Inflammatory macrophage (primary cell): ENCODE measurements around the gene ESR2.
"Not testable (repeated sequence)": the region's sequence is repeated elsewhere in the genome, so short reads cannot be mapped to it uniquely, and the experiment has no call there.

Experiments
- DNase-seq, 2 donors: peaks; one replicate each; pipeline ENCODE4 v3.0.0-alpha.2; 2020 to 2022

The ESR2 gene

DNA sequence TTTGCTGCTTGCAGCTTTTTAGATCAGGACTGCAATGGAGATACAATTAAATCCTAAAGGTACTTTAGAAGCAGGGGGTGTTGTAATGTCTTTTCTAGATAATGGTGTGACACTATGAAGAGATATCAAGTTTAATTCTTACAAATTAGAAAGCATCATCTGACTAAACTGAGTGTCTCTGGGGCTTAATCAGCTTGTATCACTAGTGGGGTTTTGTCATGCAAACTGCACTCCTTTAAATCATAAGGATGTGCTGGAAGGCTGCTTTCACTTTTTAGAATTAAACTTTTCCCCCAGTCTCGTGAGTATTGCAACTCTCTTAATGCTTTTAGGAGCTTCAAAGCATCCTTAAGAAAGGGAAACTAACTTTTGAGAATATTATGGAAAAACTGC is 218.6 kb downstream of the ESR2 start:
- no peak for DNase-seq

DNA sequence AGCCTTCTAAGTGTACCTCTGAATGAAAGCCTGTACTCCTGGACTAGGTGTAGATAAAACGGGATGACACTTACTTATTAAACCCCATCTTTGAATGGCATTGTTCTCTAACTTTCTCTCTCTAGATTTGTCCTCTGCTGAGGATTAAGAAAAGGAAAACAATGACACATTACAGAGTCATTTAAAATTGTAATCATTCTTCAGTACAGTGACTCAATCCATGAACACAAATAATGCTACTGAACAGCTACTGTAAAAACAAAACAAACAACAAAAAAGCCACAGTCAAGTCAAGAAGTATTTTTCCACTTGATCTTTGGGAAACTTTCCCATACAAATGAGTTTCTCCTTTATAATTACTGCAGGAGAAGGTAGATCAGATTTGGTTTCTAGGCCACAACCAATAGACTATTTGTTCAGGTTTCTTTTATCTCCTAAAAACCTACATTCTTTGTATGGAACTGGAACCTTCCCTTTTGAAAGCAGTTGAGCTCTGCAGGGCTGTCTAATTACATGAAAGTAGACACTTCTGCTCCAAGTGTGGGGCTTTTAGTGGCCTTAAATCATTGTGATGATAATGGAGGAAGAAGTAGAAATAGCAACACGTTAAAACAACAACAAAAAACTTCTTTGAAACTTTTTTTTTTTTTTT is 219.1 kb downstream of the ESR2 start:
- no peak for DNase-seq

DNA sequence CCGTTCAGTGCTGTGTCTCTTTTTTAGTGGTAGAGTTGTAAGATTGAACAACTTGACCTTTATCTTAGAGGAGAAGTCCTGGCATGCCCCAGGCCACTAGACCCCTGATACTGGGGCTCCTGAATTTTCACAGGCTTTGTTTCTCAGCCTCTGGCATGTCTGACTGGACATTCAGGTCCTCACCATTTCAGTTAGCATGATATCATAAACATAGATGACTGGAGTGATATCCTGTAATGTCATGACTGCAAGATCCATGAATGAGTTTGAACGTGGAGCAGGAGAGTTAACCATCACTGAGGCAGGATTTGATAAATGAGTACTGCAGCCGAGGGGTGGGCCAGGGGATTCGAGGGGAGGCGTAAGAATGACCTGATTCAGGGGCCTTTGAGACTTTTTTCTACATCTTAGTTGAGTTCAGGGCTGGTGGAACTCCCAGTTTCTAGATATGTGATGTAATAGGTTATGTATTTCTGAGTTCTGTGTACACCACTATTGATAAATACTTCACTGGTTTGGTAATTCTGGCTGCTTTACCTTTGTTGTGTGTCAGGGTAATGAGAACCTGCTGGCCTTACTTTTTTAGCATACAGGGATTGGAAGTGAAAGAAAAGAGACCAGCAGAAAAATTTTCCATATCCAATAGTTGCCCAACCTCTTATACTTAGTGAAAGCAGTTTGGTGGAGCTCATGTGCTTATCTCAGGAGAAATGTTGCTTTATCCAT is 224.4 kb downstream of the ESR2 start:
- DNase-seq, result no peak

DNA sequence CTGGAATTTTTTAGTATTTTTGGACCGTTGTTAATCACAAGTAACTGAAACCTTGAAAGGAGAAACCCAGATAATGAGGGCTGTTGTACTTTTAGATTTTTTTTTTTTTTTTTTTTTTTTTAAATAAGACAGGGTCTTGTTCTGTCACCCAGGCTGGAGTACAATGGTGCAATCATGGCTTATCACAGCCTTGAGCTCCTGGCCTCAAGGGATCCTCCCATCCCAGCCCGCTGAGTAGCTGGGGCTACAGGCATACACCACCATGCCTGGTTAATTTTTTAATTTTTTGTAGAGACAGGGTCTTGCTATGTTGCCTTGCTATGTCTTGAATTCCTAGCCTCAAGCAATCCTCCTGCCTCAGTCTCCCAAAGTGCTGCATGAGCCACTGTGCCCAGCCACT is 229.7 kb downstream of the ESR2 start:
- no peak for DNase-seq

DNA sequence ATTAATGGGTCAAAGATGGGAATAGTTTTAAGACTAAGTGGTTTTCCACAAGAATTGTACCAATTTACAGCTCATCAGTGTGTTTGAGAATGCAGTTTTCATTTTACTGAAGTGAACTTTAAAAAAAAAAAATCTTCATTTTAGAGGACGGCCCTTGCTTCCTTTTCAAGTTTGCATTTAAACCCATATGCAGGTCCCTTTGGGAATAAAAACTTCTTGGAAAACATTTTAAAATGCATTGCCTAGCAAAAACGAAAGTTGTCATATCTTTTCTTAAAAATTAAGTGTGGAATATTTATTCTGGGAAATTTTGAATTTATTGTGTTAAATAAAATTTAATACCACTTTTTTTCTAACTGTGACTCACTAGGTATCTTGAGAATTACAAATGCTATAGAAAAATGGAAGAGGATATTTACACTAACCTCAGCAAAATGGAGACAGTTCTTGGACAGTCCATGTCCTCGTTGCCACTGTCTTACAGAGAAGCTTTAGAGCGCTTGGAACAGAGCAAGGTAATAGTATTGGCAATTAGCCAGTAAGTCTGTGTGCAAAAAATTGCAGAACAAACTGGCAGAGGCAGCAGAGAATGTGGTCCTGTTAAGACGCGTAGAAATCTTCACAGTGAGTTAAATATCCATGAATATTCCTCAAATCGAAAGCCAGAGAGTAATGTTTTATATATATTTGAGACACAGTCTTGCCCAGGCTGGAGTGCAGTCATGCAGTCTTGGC is 231.6 kb downstream of the ESR2 start:
- no peak for DNase-seq

DNA sequence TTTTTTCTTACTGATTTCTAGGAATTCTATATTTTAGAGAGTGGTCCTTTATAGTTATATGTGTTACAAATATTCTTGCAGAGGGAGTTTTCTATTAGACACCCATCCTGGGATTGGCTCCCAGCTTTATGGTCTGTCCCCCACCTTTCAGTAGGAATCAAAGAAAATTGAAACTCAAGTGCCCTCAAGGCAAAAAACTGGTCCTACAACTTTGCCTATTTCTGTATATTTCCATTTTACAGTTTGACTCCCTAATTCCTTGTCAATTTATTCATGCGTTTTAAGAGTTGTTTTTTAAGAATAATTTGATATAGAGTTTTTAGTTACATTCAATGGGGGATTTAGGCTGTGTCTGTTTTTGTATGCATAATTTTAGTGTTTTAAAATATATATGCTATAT is 232.5 kb downstream of the ESR2 start:
- no peak for DNase-seq

DNA sequence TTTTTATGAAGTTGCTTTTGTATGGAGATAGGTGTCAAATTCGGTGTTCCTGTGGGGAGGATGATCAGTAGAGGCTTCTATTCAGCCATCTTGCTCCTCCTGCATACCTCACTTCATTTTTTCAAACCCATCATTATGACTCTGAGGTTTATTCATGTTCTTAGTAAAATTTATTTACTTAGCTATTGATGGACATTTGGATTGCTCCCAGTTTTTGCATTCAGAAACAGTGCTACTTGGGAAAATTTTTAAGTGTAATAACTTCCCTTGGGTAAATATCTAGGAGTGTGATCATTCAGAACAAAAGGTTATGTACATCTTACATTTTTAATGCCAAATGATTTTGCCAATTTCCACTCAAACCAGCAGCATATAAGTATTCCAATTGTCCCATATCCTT is 233.1 kb downstream of the ESR2 start:
- DNase-seq, result no peak

DNA sequence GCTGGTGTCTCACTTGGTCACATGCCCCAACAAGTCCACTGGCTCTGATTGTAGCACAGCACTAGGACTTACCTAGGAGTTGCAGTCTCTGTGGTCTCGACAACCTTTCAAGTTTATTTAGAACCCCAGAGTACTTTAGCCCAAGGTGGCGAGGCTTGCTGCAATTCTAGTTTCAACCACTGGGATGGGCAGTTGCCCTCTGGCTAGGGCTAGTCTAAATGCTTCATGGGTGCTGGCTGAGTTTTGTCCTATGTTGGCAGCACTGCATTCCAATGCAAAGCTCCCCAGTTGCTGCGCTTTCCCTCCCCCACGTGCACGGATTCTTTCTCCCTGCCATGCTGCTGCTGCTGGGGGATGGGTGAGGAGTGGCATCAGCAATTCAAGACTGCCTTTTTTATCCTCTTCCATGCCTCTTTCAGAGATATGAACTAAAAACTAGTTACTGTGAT is 233.5 kb downstream of the ESR2 start:
- DNase-seq, result no peak

DNA sequence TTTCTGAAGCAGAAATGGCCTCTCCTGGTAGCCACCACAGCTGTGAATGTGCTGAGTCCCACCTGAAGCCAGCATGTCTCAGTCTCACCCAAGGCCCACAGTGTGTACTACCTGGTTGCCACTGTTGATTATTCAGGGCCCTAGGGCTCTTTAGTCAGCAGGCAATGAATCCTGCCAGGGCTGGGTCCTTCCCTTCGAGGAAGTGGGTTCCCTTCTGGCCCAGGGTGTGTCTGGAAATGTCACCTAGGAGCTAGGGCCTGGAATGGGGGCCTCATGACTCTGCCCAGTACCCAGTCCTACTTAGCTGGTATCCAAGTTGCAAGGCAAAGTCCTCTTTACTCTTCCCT is 234.0 kb downstream of the ESR2 start:
- DNase-seq, result no peak

DNA sequence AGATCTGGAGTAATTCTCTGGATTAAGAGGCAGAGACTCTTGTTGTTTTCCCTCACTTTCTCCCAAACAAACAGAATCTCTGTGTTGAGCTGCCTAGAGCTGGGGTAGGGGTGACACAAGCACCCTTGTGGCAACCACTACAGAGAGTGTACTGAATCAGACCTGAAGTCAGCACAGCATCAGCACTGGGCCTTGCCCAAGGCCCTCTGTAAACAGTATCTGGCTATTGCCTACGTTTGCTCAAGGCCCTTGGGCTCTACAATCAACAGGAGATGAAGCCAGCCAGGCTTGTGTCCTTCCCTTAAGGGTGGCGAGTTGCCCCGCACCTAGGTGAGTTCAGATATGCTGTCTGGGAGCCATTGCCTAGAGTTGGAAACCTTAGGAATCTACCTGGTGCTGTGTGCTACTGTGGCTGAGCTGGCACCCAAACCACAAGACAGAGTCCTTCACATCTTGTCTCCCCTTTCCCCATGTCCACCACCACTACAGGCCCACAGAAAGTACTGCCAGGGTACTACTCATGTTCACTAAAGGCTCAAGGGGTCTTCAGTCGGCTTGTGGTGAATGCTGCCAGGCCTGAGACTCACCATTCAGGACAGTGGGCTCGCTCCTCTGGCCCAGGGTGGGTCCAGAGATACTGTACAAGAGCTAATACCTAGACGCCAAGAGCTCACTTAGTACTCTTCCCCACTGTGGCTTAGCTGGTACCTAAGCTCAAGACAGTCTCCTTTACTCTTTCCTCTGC is 234.5 kb downstream of the ESR2 start:
- no peak for DNase-seq

DNA sequence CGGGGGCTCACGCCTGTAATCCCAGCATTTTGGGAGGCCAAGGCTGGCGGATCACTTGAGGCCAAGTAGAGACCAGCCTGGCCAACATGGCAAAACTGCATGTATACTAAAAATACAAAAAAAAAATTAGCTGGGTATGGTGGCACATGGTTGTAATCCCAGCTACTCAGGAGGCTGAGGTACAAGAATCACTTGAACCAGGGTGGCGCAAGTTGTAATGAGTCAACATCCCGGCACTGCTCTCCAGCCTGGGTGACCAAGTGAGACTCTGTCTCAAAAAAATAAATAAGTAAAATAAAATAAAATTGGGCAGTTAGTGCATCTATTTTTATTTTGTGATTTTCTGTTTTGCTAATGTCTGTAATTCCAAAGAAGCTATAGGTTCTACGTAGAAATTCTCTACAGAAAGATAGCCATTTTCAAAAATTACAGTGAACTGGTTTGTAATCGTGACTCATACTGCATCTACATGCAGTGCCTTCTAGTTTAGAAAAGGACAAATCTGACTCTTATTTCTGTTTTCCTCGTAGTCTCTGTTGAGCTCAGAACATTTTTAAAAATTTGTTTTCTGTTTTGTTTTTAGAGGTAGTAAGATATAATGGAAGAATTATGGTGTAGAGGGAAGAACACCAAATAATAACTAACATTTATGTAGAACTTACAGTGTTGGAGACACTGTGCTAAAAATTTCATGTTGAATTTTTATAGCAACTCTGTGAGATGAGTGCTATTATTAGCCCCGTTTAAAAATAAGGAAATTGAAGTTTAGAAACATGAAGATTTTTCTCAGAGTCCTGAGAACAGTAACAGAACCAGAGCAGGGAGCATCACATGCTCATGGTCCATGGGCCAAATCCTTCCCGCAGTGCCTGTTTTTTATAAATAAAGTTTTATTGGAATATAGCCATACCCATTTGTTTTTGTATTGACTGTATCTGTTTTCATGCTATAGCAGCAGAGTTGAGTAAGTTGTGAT is 240.2 kb downstream of the ESR2 start:
- no peak for DNase-seq

DNA sequence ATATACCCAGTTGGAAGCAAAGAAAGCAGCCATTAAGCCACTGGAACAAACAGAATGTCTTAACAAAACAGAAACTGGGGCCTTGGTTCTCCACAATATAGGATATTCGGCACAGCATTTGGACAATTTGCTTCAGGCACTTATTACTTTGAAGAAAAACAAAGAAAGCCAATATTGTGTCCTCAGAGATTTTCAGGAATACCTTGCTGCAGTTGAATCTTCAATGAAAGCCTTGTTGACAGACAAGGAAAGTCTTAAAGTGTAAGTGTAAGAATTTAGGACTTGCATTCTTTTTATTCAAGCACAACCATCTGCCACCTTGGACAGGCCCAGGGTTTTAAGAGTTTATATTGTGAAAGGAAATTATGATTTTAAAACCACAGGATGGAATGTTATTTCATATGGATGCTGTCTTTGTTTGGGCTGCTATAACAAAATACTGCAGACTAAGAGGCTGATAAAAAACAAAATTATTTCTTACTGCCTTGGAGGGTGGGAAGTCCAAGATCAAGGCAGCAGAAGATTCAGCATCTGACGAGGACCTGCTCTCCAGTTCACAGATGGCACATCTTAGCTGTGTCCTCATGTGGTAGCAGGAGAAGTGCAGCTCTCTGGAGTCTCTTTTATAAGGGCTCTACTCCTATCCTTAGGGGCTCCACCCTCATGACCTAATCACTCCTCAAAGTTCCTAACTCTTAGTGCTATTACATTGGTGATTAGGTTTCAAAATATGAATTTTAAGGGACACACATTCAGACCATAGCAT is 244.4 kb downstream of the ESR2 start:
- no peak for DNase-seq

DNA sequence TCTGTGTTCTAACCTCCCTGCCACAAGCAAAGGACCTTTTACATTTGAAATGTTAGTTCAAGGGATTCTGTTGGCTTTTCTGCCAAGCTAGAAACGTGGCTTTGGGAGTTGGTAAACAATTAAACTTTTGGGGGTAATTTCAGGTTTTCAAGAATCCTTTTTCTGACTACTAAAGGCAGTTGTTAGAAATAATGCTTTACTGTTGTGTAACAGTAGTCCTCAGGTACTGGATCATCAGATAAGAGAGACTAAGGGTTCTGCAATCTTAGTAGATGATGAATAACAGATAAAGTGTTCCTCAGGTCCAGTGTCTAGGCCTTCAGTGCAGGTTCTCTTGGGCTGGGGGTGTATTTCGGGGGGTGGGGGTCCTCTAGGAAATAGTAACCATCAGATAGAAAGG is 249.1 kb downstream of the ESR2 start:
- no peak for DNase-seq

DNA sequence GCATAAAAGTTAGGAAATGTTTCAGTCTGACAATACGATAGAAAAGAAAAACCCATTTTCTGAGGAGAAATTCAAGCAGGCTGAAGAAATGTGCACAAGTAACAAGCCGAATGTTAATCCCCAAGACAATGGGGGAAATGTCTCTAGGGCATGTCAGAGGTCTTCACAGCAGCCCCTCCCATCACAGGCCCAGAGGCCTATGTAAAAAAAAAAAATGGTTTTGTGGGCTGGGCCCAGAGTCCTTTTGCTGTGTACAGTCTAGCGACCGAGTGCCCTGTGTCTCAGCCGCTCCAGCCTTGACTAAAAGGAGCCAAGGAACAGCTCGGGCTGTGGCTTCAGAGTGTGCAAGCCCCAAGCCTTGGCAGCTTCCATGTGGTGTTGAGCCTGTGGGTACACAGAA is 250.9 kb downstream of the ESR2 start:
- not testable (repeated sequence) for DNase-seq

DNA sequence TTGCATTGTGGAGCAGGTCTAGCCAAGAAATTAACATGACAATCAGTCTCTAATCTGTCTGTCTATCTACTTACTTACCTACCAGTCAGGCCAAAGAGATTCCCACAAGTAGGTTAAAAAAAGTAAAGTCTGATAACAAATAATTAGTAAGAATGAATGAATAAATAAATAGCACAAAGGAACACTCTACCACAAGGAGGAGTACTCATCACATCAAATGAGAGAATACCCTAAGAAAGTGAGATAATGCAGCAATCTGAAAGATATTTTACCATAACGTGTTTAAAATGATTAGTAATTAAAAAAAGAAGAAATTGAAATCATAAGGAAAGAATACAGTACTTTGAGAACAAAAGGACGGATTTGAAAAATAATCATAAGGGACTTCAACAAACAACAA is 254.1 kb downstream of the ESR2 start:
- DNase-seq, result no peak

DNA sequence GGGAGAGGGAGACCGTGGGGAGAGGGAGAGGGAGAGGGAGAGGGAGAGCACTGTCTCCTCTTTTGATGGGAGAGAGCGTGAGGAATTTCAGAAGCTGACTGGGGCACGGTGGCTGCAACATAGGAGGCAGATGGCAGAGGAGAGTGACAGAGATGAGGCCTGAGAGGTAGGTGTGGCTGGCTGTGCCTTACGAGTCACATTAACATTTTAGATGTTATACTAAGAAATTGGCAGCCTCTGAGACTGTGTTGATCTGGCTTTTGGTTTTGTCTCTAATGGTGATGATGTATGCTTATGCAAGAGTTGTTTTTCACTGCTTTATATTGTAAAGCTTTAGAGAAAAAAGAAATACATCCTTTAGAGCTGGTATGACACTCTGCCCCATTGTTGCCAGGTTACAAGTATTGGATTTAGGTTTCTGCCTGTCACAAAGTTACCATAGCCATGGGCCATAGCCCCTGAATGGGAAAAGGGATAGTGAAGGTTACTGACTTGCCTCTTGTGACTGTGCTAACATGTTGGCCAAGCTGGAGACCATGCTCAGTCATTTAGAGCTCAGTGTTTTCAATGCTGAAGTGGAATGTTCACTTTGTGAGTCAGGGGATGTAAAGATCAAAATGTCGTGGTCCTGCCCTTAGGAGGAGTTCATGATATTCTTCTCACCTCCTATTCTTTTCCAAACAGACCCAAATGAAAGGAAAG is 255.2 kb downstream of the ESR2 start:
- DNase-seq, result no peak

DNA sequence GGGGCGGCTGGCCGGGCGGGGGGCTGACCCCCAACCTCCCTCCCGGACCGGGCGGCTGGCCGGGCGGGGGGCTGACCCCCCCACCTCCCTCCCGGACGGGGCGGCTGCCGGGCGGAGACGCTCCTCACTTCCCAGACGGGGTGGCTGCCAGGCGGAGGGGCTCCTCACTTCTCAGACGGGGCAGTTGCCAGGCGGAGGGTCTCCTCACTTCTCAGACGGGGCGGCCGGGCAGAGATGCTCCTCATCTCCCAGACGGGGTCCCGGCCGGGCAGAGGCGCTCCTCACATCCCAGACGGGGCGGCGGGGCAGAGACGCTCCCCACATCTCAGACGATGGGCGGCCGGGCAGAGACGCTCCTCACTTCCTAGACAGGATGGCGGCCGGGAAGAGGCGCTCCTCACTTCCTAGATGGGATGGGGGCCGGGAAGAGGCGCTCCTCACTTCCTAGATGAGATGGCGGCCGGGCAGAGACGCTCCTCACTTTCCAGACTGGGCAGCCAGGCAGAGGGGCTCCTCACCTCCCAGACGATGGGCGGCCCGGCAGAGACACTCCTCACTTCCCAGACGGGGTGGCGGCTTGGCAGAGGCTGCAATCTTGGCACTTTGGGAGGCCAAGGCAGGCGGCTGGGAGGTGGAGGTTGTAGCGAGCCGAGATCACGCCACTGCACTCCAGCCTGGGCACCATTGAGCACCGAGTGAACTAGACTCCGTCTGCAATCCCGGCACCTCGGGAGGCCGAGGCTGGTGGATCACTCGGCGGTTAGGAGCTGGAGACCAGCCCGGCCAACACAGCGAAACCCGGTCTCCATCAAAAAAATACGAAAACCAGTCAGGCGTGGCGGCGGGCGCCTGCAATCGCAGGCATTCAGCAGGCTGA is 256.1 kb downstream of the ESR2 start:
- DNase-seq, result not testable (repeated sequence)

DNA sequence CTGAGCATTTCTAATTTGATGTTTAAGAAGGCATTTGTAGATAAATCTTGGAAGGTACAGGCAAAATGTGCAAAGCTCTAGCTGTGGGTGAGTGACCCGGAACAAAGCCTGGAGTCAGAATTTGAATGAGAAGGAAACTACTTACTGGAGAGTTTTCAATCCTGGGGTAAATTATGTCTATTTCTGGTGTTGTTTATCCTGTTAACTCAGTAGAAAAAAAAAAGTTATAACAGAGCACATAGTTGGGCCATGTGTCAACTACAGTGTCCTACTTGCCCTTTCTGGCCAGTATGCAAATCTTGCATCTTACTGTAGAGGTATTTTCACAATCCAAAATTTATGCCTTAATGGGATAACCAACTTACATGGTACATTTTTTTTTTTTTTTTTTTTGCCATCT is 259.0 kb downstream of the ESR2 start:
- DNase-seq, result no peak
